Activated T-cell treated with anti-CD3 and anti-CD28 coated beads for 1 hour (primary cell): ENCODE data around the gene NSMCE4A.
"Not testable (repeated sequence)": the region's sequence is repeated elsewhere in the genome, so short reads cannot be mapped to it uniquely, and the experiment has no call there.

Experiments
- DNase-seq: peaks from one replicate; pipeline ENCODE4 v3.0.0-alpha.2; 2020; ENCODE audit warnings: low read depth

The NSMCE4A gene

DNA sequence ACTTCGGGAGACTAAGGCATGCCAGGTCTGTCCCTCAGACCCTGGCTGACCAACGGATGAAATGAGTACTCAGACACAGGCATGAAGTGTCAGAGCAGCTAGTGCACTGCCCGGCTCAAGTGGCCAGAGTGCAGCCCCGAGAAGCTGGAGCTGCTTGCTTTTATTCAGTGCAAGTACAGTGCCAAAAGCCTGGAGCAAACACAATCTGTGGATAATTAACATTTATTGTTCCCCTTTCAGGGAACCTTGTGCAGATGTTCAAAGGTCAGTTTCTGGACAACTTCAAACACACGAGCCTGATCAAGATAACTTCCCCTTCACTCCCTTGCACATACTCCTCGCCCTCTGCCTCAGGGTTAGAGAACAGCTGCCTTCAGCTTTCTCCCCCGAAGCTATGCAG lies 39.3 kb downstream of the NSMCE4A start:
- DNase-seq = no peak

- not testable (repeated sequence) for DNase-seq
These were observed 44.5 kb downstream of the NSMCE4A start for GRCh38 chr10:121930268-121931085.

GRCh38 chr10:121929585-121930267 lies 45.3 kb downstream of the NSMCE4A start:
- not testable (repeated sequence) for DNase-seq

- no peak for DNase-seq
These were observed 46.5 kb downstream of the NSMCE4A start for GRCh38 chr10:121928528-121928884.

- DNase-seq = peak; percentile 74
These were observed 47.0 kb downstream of the NSMCE4A start, which contains the start of gene ATE1 for GRCh38 chr10:121927841-121928527. TSS of gene ATE1 (minus strand) at chr10:121928031. CDS start at chr10:121927949, 82 bp downstream.

DNA sequence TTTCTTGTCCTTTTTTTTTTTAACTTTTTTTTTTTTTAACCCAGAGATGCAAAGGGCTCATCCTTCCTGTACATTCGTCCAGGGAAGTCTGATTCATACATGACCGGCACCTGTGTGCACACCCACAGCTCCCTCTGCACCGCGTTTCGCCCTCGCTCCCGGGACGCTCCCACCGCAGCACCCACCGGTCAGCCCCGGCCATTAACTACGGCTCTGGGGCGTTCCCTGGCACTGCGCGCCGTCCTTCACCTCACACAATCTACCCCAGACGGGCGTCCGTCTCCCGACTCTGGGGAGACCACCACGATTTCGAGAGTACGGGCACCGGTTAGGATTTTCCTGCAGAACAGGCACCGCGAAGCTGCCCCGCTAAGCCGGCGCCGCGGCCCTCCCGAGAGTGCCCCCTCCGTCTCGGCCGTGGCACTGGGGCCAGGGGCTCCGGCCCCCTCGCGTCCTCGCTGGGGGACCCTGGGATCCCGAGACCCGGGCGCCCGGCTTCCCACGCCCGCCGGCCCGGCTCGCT lies 47.6 kb downstream of the NSMCE4A start:
- peak; percentile 7 for DNase-seq

GRCh38 chr10:121926671-121927317 lies 48.2 kb downstream of the NSMCE4A start:
- no peak for DNase-seq

DNA sequence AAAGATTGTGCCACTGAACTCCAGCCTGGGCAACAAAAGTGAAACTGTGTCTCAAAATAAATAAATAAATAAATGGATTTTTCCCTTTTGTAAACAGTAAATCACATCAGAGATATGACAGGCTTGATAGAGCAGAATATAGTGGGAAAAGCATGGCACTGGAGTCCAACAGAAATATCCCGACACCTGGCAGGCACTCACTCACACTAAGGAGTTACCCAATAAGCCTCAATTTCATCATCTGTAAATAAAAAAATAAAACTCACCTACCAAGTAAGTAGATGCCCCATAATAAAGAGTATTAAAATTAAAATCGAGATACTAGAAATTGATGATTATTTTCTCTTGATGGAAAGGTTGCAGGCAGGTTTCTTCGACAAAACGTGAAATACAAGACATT lies 48.9 kb downstream of the NSMCE4A start:
- no peak for DNase-seq

DNA sequence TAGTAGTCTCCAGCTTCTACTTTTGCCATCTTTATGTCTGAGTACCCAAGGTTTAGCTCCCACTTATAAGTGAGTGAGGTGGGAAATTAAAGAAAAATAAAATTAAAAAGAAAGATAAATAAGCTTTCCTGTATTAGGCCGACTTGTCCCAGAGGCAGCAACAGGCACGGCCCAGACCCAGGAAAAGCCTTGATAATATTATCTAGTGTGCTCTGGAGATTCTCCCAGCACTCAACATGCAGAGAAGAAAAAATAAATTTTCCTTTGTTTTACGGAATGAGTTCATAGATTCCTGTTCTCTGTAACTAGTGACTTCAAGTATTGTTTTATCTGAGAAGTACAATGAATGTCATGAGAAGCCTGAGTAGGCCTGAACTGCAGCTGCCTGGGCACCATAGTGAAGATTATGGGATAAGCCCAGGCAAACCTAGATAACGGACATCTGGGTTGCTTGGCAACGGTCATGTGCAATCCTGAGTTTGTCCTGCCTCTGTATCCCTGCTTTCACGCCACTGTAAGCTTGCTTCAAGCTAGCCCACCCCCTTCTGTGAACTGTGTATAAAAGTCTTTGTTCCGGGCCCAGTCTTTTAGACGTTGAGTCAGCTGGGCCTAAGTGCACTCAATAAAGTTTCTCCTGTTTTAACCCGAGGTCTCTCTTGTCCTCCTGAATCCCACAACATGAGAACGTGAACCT lies 53.6 kb downstream of the NSMCE4A start:
- no peak for DNase-seq

DNA sequence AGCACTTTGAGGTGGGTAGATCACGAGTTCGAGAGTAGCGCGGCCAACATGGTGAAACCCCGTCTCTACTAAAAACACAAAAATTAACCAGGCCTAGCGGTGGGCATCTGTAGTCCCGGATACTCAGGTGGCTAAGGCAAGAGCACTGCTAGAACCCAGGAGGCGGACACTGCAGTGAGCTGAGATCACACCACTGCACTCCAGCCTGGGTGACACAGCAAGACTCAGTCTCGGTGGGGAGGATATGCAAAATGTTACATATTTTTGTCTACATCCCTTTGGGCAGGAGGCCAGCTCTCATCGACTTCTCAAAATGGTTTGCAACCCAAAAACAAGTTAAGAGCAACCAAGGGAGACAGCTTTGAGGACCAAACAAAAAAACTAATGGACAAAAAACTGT lies 55.4 kb downstream of the NSMCE4A start:
- DNase-seq = no peak

DNA sequence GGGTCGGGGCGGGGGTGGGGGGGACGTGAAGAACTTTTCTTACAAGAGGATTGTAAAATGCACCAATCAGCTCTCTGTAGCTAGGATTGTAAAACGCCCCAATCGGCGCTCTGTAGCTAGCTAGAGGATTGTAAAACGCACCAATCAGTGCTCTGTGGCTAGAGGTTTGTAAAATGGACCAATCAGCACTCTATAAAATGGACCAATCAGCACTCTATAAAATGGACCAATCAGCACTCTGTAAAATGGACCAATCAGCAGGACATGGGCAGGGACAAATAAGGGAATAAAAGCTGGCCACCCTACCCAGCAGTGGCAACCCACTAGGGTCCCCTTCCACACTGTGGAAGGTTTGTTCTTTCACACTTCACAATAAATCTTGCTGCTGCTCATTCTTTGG lies 56.2 kb downstream of the NSMCE4A start:
- not testable (repeated sequence) for DNase-seq

DNA sequence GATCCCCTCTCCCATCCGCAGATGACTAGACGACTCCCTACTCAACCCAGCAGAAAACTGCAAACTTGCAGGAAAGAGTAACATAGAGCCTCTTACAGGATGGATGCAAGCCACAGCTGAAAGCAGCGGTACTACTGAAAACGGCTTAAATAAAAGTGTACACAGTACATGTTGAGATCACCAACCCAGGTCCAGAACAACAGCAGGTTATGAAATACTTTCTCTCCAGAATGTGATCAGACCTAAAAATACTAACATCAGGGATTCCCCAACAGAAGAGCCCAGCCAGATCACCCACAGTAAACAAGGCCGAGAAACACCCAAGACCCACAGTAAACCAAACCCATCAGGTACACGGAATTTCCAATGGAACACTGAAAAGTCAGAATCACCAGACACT lies 60.4 kb downstream of the NSMCE4A start:
- no peak for DNase-seq

- DNase-seq = no peak
These were observed 63.7 kb downstream of the NSMCE4A start for GRCh38 chr10:121911421-121911697.

DNA sequence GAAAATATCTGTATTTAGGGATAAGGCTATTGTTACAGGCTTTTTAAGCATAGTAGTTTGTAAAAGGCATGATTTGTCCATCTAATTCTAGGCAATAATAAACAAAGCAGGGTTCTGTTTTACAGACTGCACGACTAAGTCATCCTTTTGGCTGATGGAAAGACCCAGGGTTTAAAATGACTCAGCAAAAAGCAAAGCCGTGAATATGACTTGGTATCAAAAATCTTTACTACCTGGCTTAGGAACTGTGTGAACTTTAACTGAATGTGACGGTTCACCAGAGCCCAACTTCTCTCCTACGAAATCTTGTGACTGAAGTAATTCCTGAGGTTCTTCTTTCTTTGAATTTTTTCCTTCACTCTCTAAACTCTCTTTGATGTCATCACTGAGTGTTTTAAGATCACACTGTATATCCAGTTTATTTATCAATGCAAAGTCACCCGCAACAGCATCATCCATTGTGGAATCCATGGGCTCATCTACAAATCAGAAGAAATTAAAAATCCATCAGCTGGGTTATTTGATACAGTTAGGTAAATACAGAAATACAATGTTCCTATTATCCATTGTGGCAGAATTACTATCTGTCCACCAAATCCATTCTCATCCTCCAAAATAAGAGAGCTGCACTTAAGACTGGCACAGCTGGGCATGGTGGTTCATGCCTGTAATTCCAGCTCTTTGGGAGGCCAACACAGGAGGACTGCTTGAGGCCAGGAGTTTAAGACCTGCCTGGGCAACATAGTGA lies 64.2 kb downstream of the NSMCE4A start:
- DNase-seq = no peak
